Measurements from ENCODE around the gene IGF1.
"Not testable (repeated sequence)": the region's sequence is repeated elsewhere in the genome, so short reads cannot be mapped to it uniquely, and the experiment has no call there.

IGF1 gene

DNA sequence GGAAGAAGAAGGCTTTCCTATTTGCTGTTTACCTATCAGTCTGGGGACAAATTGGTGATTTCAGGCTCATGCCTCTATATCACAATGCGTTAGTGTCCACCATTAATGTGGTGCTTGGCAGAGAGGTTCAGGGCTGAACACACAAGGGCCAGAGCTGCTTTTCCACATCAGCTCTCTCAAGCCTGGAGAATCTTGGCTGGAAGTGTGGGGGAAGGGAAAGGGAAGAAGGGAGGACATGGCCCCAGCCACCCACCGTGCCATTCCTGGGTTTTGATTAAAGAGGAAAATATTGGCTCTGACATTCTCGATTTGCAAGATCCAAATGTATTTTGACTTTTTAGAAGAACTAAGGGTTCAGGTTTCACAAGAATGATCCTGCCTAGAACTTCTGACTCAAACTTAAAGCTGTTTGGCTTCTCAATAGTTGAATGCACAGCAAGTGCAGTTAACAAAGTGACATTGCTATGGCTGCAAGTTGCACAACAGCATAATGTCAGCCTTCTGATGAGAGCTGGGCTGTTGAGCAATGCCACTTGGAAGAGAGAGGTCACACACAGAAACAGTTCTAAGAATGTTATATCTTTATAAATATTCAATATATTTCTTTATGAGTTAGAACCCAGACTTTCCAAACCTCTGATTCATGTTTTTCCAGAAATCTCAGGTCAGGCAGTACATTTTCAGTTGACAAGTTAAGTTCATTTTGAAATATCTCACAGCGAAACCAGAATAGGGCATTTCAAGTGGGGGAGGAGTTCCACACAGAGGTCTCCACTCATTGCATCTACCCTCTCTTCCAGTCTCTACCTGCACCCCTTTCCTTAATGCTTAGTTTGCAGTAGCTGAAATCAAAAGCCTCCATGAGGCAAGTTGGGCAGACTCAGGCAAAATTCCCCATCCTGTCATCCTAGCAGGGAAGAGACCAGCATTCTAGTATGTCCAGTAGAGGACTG is 25.3 kb downstream of the IGF1 start:
- DNase-seq = no peak

DNA sequence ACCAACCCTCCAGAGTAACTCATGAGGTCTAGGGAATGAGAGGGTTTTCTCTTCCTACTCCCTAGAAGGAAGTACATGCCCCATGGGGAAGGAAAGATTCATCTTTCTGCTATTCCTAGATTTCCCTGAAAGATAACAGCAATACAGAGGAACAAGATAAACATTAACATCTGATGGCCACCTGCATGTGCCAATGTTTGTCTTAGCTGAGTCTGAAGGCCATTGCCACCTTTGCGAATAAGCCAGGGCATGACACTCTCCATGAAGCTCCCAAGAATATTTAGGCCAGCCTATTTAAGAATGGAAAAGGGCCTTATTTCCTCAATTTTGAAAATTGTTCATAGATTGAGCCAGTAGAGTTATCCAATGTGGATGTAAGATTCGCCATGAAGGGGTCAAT is 26.0 kb downstream of the IGF1 start:
- no peak for DNase-seq

- DNase-seq = no peak
These were observed 27.8 kb downstream of the IGF1 start for GRCh38 chr12:102452605-102453004.

DNA sequence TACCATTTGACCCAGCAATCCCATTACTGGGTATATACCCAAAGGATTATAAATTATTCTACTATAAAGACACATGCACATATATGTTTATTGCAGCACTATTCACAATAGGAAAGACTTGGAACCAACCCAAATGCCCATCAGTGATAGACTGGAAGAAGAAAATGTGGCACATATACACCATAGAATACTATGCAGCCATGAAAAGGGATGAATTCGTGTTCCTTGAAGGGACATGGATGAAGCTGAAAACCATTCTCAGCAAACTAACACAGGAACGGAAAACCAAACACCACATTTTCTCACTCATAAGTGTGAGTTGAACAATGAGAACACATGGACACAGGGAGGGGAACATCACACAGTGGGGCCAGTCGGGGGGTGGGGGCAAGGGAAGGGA is 31.3 kb downstream of the IGF1 start:
- not testable (repeated sequence) for DNase-seq

- DNase-seq = not testable (repeated sequence)
These were observed 32.9 kb downstream of the IGF1 start for GRCh38 chr12:102447426-102447825.

GRCh38 chr12:102444707-102445106 is 35.7 kb downstream of the IGF1 start:
- no peak for DNase-seq

DNA sequence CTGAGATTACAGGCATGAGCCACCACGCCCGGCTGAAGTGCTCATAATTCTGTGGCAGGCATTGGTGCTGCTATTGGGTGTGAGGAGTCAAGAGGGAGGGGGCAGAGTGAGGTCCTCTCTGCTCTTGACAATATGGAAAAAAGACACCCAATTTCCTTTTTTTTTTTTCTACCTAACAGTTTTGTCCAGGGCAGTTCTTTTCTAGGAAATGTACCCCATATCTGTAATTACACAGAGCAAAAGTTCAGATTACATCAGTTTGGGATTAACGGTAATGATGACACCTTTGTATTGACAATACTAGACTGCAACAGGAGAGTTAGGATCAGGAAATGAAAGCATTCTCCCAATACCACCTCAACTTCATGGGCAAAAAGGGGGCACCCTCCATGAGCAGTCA is 36.3 kb downstream of the IGF1 start:
- DNase-seq = no peak

DNA sequence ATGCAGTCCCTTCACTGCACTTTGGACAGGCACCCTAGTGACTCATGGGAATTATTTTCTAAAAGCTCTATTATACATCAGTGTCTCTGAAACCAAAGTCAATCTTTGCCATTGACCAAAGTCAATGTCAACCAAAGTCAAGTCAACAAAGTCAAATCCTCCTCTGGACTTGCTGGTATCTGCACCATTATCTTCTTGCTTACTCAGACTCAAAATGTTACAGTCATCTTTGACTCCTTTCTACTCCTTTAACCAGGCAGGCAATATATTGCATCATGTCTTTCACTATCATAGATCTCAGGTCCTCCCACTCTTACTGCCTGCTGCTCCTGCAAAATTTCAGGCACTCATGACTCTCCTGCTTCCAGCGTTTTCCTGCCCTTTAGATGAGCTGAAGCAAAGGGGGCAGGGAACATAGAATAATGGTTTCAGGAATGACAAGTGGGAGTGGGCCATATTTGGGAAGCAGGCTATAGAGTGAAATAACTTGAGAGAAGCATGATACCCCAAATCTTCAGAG is 39.2 kb downstream of the IGF1 start:
- DNase-seq = no peak

- no peak for DNase-seq
These were observed 40.6 kb downstream of the IGF1 start for GRCh38 chr12:102439426-102440405.

- DNase-seq = no peak
These were observed 41.5 kb downstream of the IGF1 start for GRCh38 chr12:102438827-102439210.

GRCh38 chr12:102438047-102438826 is 42.1 kb downstream of the IGF1 start:
- DNase-seq = no peak

DNA sequence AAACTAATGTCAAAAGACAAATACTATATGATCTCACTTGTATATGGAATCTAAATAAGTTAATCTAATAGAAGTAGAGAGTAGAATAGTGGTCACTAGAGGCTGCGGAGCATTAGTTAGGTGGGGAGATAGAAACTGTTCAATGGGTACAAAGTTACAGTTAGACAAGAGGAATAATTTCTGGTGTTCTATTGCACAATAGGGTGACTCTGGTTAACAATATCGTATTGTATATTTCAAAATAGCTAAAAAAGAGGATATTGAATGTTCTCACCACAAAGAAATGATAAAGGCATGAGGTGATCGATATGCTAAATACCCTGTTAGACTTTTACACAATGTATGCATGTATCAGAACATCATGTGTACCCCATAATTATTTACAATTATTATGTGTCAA is 42.9 kb downstream of the IGF1 start:
- DNase-seq = no peak

GRCh38 chr12:102436867-102437266 is 43.5 kb downstream of the IGF1 start:
- DNase-seq = no peak

DNA sequence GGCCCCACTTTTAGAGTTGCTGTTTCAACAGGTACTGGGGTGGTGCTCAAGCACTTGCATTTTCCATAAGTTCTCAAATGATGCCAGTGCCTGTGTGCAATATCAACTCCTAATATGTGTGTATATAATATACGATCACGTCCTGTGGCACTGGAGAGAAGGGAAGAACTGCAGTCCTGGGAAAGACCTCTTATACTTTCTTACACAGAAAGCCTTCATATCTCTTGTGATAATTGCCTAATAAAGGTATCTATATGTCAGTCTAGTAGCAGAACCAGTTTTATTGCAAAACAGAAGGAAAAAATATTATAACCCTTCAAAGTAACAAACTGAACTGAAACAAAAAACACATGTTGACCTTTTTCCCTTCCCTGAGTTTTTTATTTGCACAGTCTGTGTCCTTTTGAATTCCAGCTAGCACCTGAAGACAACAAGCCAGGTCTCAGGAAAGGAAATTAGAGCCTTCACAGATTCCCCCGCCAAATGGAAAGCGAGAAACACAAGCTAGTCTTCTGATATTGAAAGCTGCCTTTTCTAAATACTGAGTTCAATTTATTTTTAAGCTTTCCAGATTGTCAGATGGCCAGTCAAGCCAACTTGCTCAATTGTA is 44.4 kb downstream of the IGF1 start:
- DNase-seq = no peak

DNA sequence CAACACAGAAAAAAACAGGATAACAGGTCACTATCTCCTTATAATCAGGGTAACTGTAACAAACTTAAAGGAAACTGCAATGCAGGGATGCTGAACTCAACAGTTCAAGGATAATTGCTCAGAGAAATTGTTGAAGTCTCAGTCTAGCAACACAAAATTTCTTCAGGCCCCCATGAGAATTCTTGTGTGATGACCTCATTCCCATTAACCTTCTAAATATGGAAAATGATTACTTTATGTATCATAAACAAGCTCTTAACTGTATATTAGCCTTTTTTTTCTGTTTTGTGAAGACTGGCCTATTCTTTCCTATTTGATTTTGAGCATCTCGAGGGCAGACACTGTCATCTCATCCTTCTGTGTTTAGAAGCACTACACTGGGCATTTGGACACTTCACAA is 47.1 kb downstream of the IGF1 start:
- no peak for DNase-seq

GRCh38 chr12:102430661-102431060 is 49.7 kb downstream of the IGF1 start:
- DNase-seq = no peak

- DNase-seq = no peak
These were observed 50.9 kb downstream of the IGF1 start for GRCh38 chr12:102429211-102430154.

- no peak for DNase-seq
These were observed 52.8 kb downstream of the IGF1 start for GRCh38 chr12:102427543-102427941.

DNA sequence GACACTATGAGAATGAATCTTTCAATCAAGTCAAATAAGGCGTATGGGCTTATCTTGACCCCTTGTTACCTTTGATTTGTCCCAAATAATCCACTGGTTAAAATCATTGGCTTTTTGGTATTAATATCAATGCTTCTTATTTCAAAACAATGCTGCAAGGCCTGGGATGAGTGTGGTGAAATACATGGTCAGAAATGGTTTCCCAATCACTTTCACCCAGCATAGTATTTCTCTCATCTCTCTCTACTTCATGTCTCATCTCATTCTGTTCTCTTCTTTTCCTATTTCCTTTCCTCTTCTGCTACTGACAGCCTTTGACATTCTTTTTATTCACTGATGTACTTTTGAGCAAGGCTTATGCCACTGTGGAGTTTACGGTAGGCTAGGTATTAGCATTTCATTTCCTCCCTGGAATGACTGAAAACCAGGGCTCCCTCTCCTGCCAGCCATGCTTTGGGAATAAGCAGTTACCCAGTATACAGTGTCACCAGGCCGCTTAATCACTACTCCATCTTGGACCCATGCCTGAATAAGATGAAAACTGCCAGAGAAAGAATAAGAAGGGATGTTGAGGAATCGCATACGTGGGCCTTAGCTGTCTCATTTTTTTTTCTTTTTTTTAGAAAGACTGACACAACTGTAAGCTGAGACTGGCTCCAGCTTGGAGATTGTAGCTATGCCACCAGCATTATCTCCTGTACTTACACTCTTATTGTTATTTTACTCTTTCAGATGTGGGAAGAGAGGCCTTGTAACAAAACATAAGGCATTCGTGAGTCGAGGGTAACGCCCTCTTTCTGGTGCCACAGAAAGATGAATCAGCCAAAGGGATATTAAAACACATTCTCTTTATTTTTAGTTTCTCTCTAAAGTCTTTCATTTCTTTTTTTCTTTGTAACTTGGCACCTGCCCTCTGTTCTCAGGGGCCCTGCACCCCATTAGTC is 53.5 kb downstream of the IGF1 start:
- DNase-seq = no peak
